ENCODE measurements around the gene KSR2.
A peak's percentile ranks its signal among the peaks of the same experiment; 100 is the strongest.

Gene KSR2

GRCh38 chr12:117603316-117604113 is 365.3 kb downstream of the KSR2 start:
- DNase-seq, result no peak

GRCh38 chr12:117599849-117600248 is 368.9 kb downstream of the KSR2 start:
- DNase-seq, result no peak

DNA sequence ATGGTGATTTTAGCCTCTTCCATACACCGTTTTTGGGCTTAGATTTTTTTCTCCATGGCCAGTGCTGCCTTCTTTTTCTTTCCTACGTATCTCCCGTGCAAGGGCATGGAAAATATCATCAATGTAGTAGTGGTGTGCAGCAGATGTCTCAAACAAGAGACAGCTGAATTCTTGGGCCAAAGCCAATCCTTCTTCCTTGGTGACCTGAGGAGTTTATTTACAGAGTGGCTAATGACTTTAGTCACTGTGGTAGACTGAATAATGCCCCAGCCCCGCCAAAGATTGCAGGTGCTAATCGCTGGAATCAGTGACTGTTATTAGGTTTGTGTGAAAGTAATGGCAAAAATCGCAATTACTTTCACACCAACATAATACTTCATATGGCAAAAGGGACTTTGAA is 371.8 kb downstream of the KSR2 start:
- DNase-seq, result no peak

- DNase-seq, result no peak
Measured at GRCh38 chr12:117595751-117596150, 373.0 kb downstream of the KSR2 start.

DNA sequence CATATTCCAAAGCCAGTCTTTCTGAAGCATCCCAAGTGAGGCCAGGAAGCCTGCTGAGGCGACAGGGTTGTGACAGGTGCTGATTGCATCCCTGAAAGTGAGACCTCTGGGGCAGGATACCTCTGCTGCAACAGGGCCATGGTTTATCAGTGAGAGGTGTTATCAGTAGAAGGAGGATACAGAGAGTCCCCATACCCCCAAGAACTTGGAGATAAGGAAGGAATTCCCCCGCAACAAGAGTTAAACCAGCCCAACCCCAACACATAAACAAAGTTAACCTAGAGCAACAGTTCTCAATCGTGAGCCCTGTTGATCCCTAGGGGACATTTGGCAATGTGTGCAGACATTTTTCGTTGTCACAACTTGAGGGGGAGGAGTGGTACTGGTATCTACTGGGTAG is 374.3 kb downstream of the KSR2 start:
- DNase-seq, result no peak

DNA sequence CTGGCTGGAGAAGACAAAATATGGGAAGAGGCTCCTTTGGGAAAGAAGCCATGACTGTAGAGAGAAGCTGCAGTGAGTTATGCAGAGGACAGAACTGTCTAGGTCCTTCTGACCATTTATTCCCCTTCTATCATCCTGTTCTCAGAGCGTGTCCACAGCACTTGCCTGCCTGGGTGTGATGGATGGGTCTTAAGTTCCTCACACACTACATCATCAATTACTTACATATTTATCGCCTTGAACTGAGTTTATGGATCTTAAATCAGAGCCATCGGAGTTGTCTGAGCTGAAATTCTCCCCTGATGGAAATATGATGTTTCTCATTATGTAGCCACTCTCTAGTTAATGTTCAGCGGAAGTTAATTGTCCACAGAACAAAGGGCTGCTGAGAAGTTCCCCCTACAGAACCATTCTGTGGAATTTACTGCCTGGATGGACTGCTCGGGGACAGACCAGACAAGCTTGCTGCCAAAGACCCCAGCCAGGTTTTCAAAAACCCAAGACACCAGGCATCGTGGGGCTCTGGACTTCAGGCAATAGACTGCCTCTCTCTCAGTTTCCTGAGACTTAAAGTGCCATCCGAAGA is 374.9 kb downstream of the KSR2 start:
- no peak for DNase-seq

DNA sequence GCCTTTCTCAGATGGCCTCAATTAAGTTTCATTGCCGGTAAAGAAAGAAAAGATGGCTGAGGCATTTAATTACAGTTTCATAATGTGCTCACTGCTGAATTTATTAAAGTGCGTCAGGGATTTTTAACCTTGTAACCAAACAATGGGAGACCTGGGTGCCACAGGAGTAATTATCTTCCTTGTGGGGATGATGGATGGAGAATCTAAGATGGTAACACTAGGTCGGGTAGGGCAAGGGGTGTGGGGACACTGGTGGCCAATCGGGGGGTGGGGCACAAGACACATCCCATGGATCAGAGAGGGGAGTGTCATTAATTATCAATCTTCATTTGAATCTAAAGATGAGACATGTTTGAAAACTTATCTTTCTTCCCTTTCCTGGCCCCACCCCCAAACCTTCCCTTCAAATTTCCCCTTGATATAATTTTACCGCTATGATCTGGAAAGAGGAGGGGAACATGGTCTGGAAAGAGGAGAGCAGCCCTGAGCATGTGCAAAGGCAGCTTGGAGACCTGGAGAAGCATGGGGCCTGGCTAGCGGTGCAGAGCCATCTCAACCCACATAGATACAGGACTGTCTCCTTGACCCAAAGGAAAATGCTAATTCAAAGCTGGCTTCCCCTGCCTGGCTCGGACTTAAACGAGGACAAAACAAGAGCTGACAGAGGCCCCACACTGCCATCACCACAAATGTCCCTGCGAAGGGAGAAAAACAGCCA is 376.0 kb downstream of the KSR2 start:
- DNase-seq, result no peak

DNA sequence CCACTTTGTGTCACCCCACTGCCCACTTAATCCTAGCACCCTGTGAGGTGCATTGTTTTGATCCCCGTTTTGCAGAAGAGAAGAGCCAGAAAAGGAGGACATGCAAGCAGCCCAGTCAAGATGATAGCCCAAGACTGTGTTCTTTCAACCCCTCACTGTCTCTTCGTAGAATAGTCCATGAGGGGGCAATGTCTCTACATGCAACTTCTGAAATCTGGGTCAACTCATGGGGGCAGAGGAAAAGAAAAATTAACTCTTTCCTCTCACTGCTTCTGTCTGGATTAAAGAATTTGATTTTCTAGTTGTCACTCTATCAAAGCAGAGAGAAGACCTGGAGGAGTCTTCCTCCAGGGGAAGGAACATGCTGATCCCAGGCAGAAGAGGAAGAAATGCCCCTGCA is 377.8 kb downstream of the KSR2 start:
- no peak for DNase-seq

DNA sequence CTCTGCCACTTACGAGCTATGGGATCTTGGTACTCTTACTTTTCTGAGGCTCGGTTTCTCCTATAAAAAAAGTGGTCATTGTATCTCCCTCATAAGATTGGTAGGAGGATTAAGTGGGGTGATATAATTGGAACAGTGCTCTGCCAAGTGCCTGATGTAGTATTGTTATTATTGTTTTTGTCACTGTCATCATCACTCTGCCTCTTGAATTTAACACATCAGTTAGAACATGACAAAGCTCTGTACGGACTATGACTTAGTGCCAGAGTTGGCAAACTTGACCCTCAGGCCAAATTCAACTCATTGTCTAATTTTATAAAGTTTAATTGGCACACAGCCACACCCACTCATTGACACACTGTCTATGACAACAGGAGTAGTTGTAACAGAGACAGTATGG is 378.4 kb downstream of the KSR2 start:
- DNase-seq, result no peak

- no peak for DNase-seq
Measured at GRCh38 chr12:117589021-117589420, 379.8 kb downstream of the KSR2 start.

GRCh38 chr12:117587631-117588287 is 381.0 kb downstream of the KSR2 start:
- DNase-seq, result peak; percentile 48

GRCh38 chr12:117583677-117584225 is 385.0 kb downstream of the KSR2 start:
- no peak for DNase-seq

DNA sequence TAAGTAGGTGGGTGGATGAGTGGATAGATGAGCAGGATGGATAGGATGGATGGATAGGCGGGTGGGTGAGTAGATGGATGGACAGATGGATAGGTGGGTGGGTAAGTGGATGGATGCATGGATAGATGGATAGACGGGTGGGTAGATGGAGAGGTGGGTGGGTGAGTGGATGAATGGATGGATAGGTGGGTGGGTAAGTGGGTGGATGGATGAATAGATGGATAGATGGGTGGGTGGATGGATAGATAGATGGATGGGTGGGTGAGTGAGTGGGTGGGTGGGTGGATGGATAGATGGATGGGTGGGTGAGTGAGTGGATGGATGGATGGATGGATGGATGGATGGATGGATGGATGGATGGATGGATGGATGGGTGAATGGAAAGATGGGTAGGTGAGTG is 385.7 kb downstream of the KSR2 start:
- DNase-seq, result no peak

DNA sequence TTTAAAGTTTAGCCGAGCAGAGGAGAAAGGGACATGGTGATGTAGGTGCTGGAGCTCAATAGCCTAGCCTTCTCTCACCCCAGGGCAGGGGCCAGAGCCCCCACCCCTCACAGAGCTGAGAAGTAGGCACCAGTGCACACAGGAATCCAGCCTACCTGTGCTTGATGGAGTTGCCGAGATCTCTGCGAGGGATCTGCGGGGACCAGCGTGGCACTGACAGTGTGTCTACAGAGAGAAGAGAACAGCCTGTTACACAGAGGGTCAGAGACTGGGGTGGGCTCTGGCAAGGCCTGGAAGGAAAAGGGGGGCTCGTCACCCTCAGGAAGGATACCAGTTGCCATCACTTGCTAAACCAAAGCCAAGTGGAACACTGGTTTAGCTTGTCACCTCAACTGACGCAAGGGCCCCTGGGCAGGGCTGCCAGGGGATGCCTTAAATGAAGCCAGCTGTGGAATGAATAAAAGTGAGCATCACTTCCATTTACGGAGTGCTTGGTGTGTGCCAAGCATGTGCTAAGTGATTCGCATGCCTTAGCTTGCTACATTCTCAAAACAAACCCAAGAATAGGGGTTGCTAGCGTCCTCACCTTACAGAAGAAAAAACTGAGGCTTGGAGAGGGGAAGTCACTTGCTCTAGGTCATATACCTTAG is 386.5 kb downstream of the KSR2 start:
- no peak for DNase-seq

DNA sequence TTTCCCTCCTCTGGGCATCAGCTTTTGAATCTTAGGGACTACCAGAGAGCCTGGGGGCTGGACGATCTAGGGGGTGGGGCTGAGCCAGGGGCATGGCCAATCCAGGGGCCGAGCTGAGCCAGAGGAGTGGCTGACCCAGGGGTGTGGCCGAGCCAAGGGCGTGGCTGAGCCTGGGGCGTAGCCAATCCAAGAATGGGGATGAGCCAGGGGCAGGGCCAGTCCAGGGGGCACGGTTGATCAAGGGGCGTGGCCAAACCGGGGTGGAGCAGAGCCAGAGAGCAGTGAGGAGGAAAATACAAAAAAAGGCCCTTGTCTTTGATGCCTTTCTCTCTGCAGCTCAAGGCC is 388.1 kb downstream of the KSR2 start:
- no peak for DNase-seq

GRCh38 chr12:117580015-117580717 is 388.6 kb downstream of the KSR2 start:
- no peak for DNase-seq

DNA sequence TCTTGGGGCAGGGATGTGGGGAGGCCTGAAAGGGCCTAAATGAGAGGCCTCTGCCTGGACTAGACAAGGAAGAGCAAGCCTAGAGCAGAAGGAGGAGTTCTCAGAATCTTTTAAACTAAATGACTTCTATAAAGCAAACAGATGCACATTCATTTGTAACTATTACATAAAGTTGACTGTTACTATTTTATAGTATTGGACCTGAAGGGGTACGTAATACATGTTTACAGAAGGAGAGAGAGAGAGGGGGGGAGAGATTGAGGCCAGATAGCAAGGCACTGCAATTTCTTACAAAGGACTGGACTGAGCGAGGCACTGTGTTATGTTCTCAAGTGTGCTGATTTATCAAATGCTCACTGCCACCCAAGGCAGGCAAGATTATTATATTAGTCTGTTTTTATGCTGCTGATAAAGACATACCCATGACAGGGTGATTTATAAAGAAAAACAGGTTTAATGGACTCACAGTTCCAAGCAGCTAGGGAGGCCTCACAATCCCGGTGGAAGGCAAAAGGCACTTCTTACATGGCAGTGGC is 391.6 kb downstream of the KSR2 start:
- DNase-seq, result no peak

- DNase-seq, result no peak
Measured at GRCh38 chr12:117576053-117576452, 392.7 kb downstream of the KSR2 start.

GRCh38 chr12:117574655-117575054 is 394.1 kb downstream of the KSR2 start:
- no peak for DNase-seq

GRCh38 chr12:117572755-117573154 is 396.0 kb downstream of the KSR2 start:
- DNase-seq, result no peak

- no peak for DNase-seq
Measured at GRCh38 chr12:117571321-117571720, 397.5 kb downstream of the KSR2 start.

DNA sequence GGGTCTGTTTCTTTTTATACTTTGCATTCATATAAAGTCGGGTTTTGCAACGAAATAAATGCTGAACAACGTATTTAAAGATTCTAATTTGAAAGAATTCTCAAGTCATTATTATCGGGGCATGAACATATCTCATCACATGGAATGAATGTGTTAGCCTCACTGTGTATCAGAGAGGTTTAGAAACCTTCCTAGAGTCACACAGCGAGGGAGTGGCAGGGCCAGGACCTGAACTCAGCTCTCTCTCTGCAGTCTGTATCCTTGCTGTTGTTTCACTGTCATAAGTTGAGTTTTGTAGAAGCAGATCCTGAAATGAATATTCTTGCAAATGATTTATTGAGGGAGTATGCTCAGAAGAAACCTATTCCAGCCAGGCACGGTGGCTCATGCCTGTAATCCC is 398.2 kb downstream of the KSR2 start:
- no peak for DNase-seq
